K562 (cell line): Measurements from ENCODE around the gene PTPRR. TPM values are rescaled to one million over a fixed set of nuclear protein-coding genes. Genes with fewer than 3 reads are reported as not detected.
A peak's percentile ranks its signal among the peaks of the same experiment; 100 is the strongest.

Experiments used
- ATAC-seq: fragments of 200-7000 bp; cut with Tn5 transposase; 3 replicates; pipeline ENCODE4 v1.9.1; 2020; ENCODE audit warnings: moderate library complexity
- BruUV-seq: library from RNA; stranded (reverse); fragments of 400-500 nt; replicated peaks from 2 replicates; lab custom pipeline; 2021; lab: Mats Ljungman, UMichigan
- CTCF ChIA-PET: fragments of 300-600 bp; formaldehyde crosslinking; extraction: SDS; loops from one replicate; lab custom pipeline; 2021; ENCODE audit warnings: low intra/inter-chr PET ratio; lab: Yijun Ruan, JAX
- POLR2A ChIA-PET: fragments of 300-600, 350-650 bp; sonication (Branson Sonifier 250); formaldehyde crosslinking; extraction: SDS; loops from one replicate; lab custom pipeline; 2021; ENCODE audit warnings: antibody characterized with exemption, inconsistent platforms; lab: Yijun Ruan, JAX
- DNase-seq, 4 experiments: peaks; one replicate each; pipeline versions ENCODE4 v3.0.0 to v3.0.0-alpha.2; 2011 to 2018; ENCODE audit warnings: low spot score in 3 of 4, mixed read lengths in 3 of 4; ENCODE audit errors: extremely low read depth in 1 of 4
- FAIRE-seq: peaks from 2 replicates; lab custom pipeline; 2011; peaks lifted over from hg19 to GRCh38; lab: Jason Lieb, UNC
- H2AFZ ChIP-seq: 2 replicates; pipeline ENCODE4 v1.6.0; 2011; ENCODE audit warnings: low read depth, low read length, control low read depth, inconsistent platforms
- H3K27ac ChIP-seq: fragments of 200-600 bp; 3 replicates; pipeline ENCODE4 v1.8.0; 2011; ENCODE audit warnings: low read depth, mild to moderate bottlenecking, control low read depth, inconsistent platforms, low read length, moderate library complexity, mixed read lengths; ENCODE audit errors: extremely low read depth
- H3K27me3 ChIP-seq, 2 experiments: fragments of 300-600 bp in 1 of 2; 2 replicates in 1 of 2; 3 replicates in 1 of 2; pipeline versions ENCODE4 v1.6.0 to v1.8.0; 2011; ENCODE audit warnings: inconsistent platforms in 2 of 2, low read length in 2 of 2, mild to moderate bottlenecking in 1 of 2, mixed read lengths in 1 of 2, moderate library complexity in 1 of 2; ENCODE audit not compliant: control insufficient read depth in 2 of 2, insufficient read depth in 2 of 2
- H3K36me3 ChIP-seq: fragments of 300-600 bp; 3 replicates; pipeline ENCODE4 v1.8.0; 2011; ENCODE audit warnings: mild to moderate bottlenecking, low read length, inconsistent platforms; ENCODE audit not compliant: control insufficient read depth, insufficient read depth
- H3K4me1 ChIP-seq, 2 experiments: fragments of 200-600 bp in 1 of 2; replicated peaks in 1 of 2; 2 replicates in 1 of 2; 3 replicates in 1 of 2; pipeline versions ENCODE4 v1.5.1 to v1.8.0; 2011; ENCODE audit warnings: inconsistent platforms in 2 of 2, low read length in 2 of 2, mild to moderate bottlenecking in 1 of 2, mixed read lengths in 1 of 2, moderate library complexity in 1 of 2; ENCODE audit not compliant: control insufficient read depth in 2 of 2, insufficient read depth in 2 of 2
- H3K4me2 ChIP-seq: 2 replicates; pipeline ENCODE4 v1.6.1; 2011; ENCODE audit warnings: low read length, control low read depth, inconsistent platforms, mixed read lengths; ENCODE audit not compliant: insufficient read depth
- H3K4me3 ChIP-seq: fragments of 200-600 bp; sonication (generic), shearing (Covaris generic); 2 replicates; pipeline ENCODE4 v1.5.1; 2016; ENCODE audit warnings: control low read depth, inconsistent platforms
- H3K79me2 ChIP-seq: fragments of 200-600 bp; 3 replicates; pipeline ENCODE4 v1.8.0; 2011; ENCODE audit warnings: low read length, inconsistent platforms; ENCODE audit not compliant: control insufficient read depth, insufficient read depth
- H3K9ac ChIP-seq, 2 experiments: 2 replicates each; pipeline versions ENCODE4 v1.6.0 to v1.6.1; 2011; ENCODE audit warnings: low read depth in 2 of 2, low read length in 2 of 2, control low read depth in 1 of 2, inconsistent platforms in 1 of 2, mild to moderate bottlenecking in 1 of 2, mixed read lengths in 1 of 2; ENCODE audit not compliant: insufficient read depth in 1 of 2
- H3K9me1 ChIP-seq: one replicate; pipeline ENCODE4 v1.6.0; 2011; ENCODE audit warnings: inconsistent platforms, mild to moderate bottlenecking, low read length, moderate library complexity; ENCODE audit not compliant: control insufficient read depth, insufficient read depth
- H3K9me3 ChIP-seq: replicated peaks from 2 replicates; pipeline ENCODE4 v1.5.1; 2011; ENCODE audit warnings: low read depth, low read length, inconsistent platforms; ENCODE audit not compliant: control insufficient read depth, insufficient read depth
- H4K20me1 ChIP-seq: replicated peaks from 2 replicates; pipeline ENCODE4 v1.6.1; 2011; ENCODE audit warnings: low read length, inconsistent platforms, mixed read lengths; ENCODE audit not compliant: control insufficient read depth, insufficient read depth
- BMI1 ChIP-seq: fragments of 150-350 bp; IDR thresholded peaks from 2 replicates; pipeline ENCODE4 v1.6.1; 2014; ENCODE audit warnings: low read length
- C11orf30 ChIP-seq: fragments of 450-650 bp; IDR thresholded peaks from 2 replicates; pipeline ENCODE4 v1.6.1; 2016; ENCODE audit warnings: low read depth, mild to moderate bottlenecking
- CBFA2T2 ChIP-seq: fragments of 450-650 bp; conservative IDR thresholded peaks from 2 replicates; pipeline ENCODE4 v1.6.1; 2017; ENCODE audit warnings: mild to moderate bottlenecking
- CBFA2T3 ChIP-seq: fragments of 450-650 bp; IDR thresholded peaks from 2 replicates; pipeline ENCODE4 v1.6.1; 2017
- EP300 ChIP-seq: IDR thresholded peaks from 2 replicates; pipeline ENCODE4 v1.6.1; 2012; ENCODE audit warnings: low read length, improper control_type of control experiment
- MAFF ChIP-seq: IDR thresholded peaks from 2 replicates; pipeline ENCODE4 v1.6.1; 2012; ENCODE audit warnings: low read length, improper control_type of control experiment
- MAFG ChIP-seq: fragments of 450-650 bp; conservative IDR thresholded peaks from 2 replicates; pipeline ENCODE4 v1.6.1; 2016; ENCODE audit warnings: missing genetic modification characterization, missing compliant biosample characterization
- MAFK ChIP-seq: IDR thresholded peaks from 2 replicates; pipeline ENCODE4 v1.6.1; 2011; ENCODE audit warnings: low read length, improper control_type of control experiment
- MTF1 ChIP-seq: fragments of 250-450 bp; sonication (Bioruptor Pico); IDR thresholded peaks from 2 replicates; pipeline ENCODE4 v1.9.0; 2021; ENCODE audit warnings: moderate library complexity, mild to moderate bottlenecking, inconsistent platforms, borderline replicate concordance
- NR2C1 ChIP-seq, 2 experiments: fragments of 450-650 bp; IDR thresholded peaks; 2 replicates each; pipeline ENCODE4 v1.6.1; 2017; ENCODE audit warnings: mild to moderate bottlenecking in 2 of 2, antibody characterized with exemption in 1 of 2, inconsistent platforms in 1 of 2, missing compliant biosample characterization in 1 of 2, missing genetic modification characterization in 1 of 2
- SIN3A ChIP-seq, 2 experiments: fragments of 150-350 bp in 1 of 2; IDR thresholded peaks; 2 replicates each; pipeline ENCODE4 v1.6.1; 2011 to 2016; ENCODE audit warnings: borderline replicate concordance in 2 of 2, low read depth in 2 of 2, low read length in 2 of 2, mild to moderate bottlenecking in 2 of 2, moderate library complexity in 2 of 2; ENCODE audit not compliant: control insufficient read depth in 1 of 2
- SOX6 ChIP-seq: fragments of 450-650 bp; IDR thresholded peaks from 2 replicates; pipeline ENCODE4 v1.6.1; 2014; ENCODE audit warnings: mild to moderate bottlenecking
- TCF3 ChIP-seq: sonication (generic); formaldehyde crosslinking; IDR thresholded peaks from 2 replicates; pipeline ENCODE4 v1.4.0; 2020; ENCODE audit warnings: mild to moderate bottlenecking, missing genetic modification reagents
- ZNF316 ChIP-seq: fragments of 450-650 bp; IDR thresholded peaks from 2 replicates; pipeline ENCODE4 v1.6.1; 2016
- ZNF324 ChIP-seq: fragments of 250-450 bp; sonication (Bioruptor Pico); IDR thresholded peaks from 2 replicates; pipeline ENCODE4 v1.4.0; 2020; ENCODE audit warnings: mild to moderate bottlenecking
- WGBS: fragments of 100-300 bp; shearing (Covaris generic); methylation state at CpG from one replicate; pipeline ENCODE4 v1.1.6; 2016; ENCODE audit warnings: low coverage, mixed read lengths; ENCODE audit not compliant: insufficient coverage; ENCODE audit errors: missing lambda C conversion rate; 5-methylcytosine and 5-hydroxymethylcytosine counted together
- in situ Hi-C: fragments of 300-500 bp; cut with MboI; formaldehyde crosslinking; loops from 4 replicates; pipeline ENCODE4 v1.15.0; 2018; ENCODE audit warnings: inconsistent platforms, mixed read lengths
- intact Hi-C: fragments of 100-400 bp; cut with micrococcal nuclease; formaldehyde crosslinking; loops from 2 replicates; pipeline ENCODE4 v1.14.2; 2022
- polyA plus RNA-seq, 8 experiments: library from polyadenylated mRNA; depleted of rRNA in 4 of 8; stranded (reverse) in 5 of 8; unstranded in 3 of 8; fragments of >200 nt; fragmentation: Nextera tagmentation in 2 of 8; fragmentation: Illumina TruSeq in 1 of 8; extraction: Ambion mirVana in 2 of 8; extraction: Trizol in 1 of 8; gene quantifications; 2 replicates each; pipeline versions ENCODE4 v1.2.1 to v1.2.3, GENCODE V29; 2011 to 2014; ENCODE audit warnings: inconsistent platforms in 1 of 8, missing spikeins in 1 of 8
- total RNA-seq, 7 experiments: library from RNA; depleted of rRNA in 6 of 7; stranded (reverse); fragments of >200 nt in 6 of 7; fragmentation: Illumina TruSeq in 2 of 7; extraction: Trizol in 2 of 7; gene quantifications; 2 replicates each; pipeline versions ENCODE4 v1.2.1 to v1.2.3, GENCODE V29; 2011 to 2021; ENCODE audit warnings: low replicate concordance in 1 of 7

PTPRR gene
- total and polyA plus RNA-seq, 9 of the 15 experiments (the other 6 are each of a cell fraction or from before 2014, with no cell fraction given) = 6.6 to 41.7 (median 12.3) TPM

DNA sequence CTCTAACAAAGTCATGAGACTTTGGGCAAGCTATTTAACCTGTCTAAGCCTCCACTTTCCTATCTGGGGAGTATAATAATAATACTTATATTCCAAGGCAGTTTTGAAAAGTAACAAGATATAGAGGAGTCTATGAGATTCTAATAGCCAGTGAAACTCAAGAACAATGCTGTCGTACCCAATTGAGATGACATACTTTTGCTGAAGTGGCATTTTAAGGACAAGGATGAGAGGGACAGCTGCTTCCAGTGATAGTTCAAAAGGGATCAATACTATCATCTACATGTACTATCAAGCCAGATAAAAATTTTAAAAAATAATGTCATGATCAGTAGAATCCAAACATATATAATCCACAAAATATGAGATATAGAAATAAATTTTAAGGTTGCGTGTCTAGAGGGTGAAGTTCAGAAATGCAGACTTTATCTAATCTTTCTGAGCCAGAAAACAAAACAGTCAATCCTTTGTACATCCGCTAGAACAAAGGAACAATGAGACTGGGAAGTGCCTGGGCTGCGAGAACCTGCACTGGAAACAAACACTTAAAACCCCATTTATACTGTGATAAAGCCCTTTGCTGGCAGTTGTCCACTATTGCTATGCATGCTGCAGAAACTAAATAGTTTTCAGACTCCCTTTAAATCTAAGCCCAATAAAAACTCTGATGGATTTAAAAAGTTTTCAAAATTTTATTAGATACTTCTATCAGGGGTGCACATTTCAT lies 321.9 kb downstream of the PTPRR start:
- no peak overlapping the region for H3K27ac ChIP-seq
- intact Hi-C loops = loop anchor here (10.0 kb wide), 1 partner anchor 236 kb away; no protein-coding TSS in a partner anchor

More for the DNA sequence above, 321.9 kb downstream of the PTPRR start:
- no peak overlapping the region for H2AFZ ChIP-seq
- ATAC-seq (peak; percentile 35; the same call in 1 of the 3 replicates), DNase-seq (peak in 1 of 4 experiments; percentile 31), FAIRE-seq (no peak)
- no peak overlapping the region for H3K9ac ChIP-seq
- no peaks in the 10 kb centered on the region for H4K20me1 ChIP-seq
- H3K4me1 ChIP-seq = no peaks in the 10 kb centered on the region; a peak in 1 of 5 replicates
- no peak overlapping the region for H3K4me2 ChIP-seq
- no peaks in the 10 kb centered on the region for H3K27me3 ChIP-seq
- ChIA-PET POLR2A (interaction anchor here (0.6 to 0.7 kb wide), 2 partner anchors 13 to 232 kb away, joined by 3 read pairs; no protein-coding TSS in a partner anchor), CTCF (interaction anchor here (0.6 kb wide), 1 partner anchor 688 kb away, joined by 6 read pairs; no protein-coding TSS in a partner anchor)
- BruUV-seq = no TSS peak
- H3K79me2 ChIP-seq = no peaks in the 10 kb centered on the region
- no peak overlapping the region for H3K4me3 ChIP-seq
- TF ChIP-seq MTF1 (no peak), MAFG (peak; percentile 77), MAFF (peak; percentile 62), EP300 (0 out of 2 replicates have a peak, but pooled peaks have one; percentile 8), BMI1 (no peak), TCF3 (CRISPR knock-in tag) (peak; percentile 46), SOX6 (peak; percentile 92), CBFA2T2 (0 out of 2 replicates have a peak, but pooled peaks have one; percentile 9), ZNF324 (CRISPR knock-in tag) (no peak), C11orf30 (peak; percentile 83), NR2C1 (IDR thresholded peaks at IDR 0.05) (no peak), NR2C1 (tag; IDR thresholded peaks at IDR 0.05) (0 out of 2 replicates have a peak, but pooled peaks have one; percentile 19), ZNF316 (peak; percentile 85), MAFK (peak; percentile 53; the same call in 1 of the 2 replicates), SIN3A (IDR thresholded peaks at IDR 0.05; ENCODE audit: borderline replicate concordance in 2 of 2, control insufficient read depth in 1 of 2, low read depth in 2 of 2, low read length in 2 of 2) (no peak), CBFA2T3 (peak; percentile 36; the same call in 1 of the 2 replicates)
- H3K9me1 ChIP-seq = no peaks in the 10 kb centered on the region
- H3K9me3 ChIP-seq = no peaks in the 10 kb centered on the region
- H3K36me3 ChIP-seq = peaks cover 3% of the 10 kb centered on the region; the same call in 2 of the 3 replicates
- WGBS = 13% methylated on average over 4 of the region's 4 CpGs
- in situ Hi-C loops = loop anchor here (25.0 kb wide), 1 partner anchor 414 kb away; no protein-coding TSS in a partner anchor
